IMR-90 (cell line): ENCODE data around the gene SLC25A21. TPM values are rescaled to one million over a fixed set of nuclear protein-coding genes. Genes with fewer than 3 reads are reported as not detected.

Experiments
- ATAC-seq: fragments of 200-7000 bp; cut with Tn5 transposase; 2 replicates; pipeline ENCODE4 v1.9.1; 2020; ENCODE audit warnings: low read depth, mild to moderate bottlenecking, moderate library complexity
- BruUV-seq: library from RNA; stranded (reverse); fragments of 400-500 nt; replicated peaks from 2 replicates; lab custom pipeline; 2021; lab: Mats Ljungman, UMichigan
- CTCF ChIA-PET: fragments of 300-600 bp; formaldehyde crosslinking; extraction: SDS; loops from one replicate; lab custom pipeline; 2021; ENCODE audit warnings: antibody characterized with exemption; lab: Yijun Ruan, JAX
- POLR2A ChIA-PET: fragments of 300-600 bp; sonication (Branson Sonifier 250); formaldehyde crosslinking; loops from one replicate; lab custom pipeline; 2022; ENCODE audit warnings: antibody characterized with exemption; ENCODE audit not compliant: unreplicated experiment; lab: Charles Lee
- DNase-seq: peaks from one replicate; pipeline ENCODE4 v3.0.0; 2013
- H2AFZ ChIP-seq: replicated peaks from 2 replicates; pipeline ENCODE3; 2013; ENCODE audit warnings: low read length, mild to moderate bottlenecking; ENCODE audit not compliant: poor library complexity
- H2AK5ac ChIP-seq: 2 replicates; pipeline ENCODE4 v1.6.1; 2013; ENCODE audit warnings: low read depth, low read length, inconsistent platforms
- H2AK9ac ChIP-seq: replicated peaks from 2 replicates; pipeline ENCODE3; 2013; ENCODE audit warnings: mild to moderate bottlenecking, low read depth, low read length, moderate library complexity; ENCODE audit not compliant: poor library complexity
- H2BK120ac ChIP-seq: 2 replicates; pipeline ENCODE4 v1.6.1; 2013; ENCODE audit warnings: low read depth, low read length, inconsistent platforms
- H2BK15ac ChIP-seq: 3 replicates; pipeline ENCODE4 v1.6.1; 2013; ENCODE audit warnings: low read depth, low read length, inconsistent platforms
- H2BK20ac ChIP-seq: 2 replicates; pipeline ENCODE4 v1.6.1; 2013; ENCODE audit warnings: low read depth, mild to moderate bottlenecking, inconsistent platforms, low read length, moderate library complexity
- H2BK5ac ChIP-seq: 2 replicates; pipeline ENCODE4 v1.6.1; 2013; ENCODE audit warnings: mild to moderate bottlenecking, low read depth, low read length, inconsistent platforms; ENCODE audit not compliant: poor library complexity, severe bottlenecking
- H3K14ac ChIP-seq: replicated peaks from 2 replicates; pipeline ENCODE4 v1.6.1; 2013; ENCODE audit warnings: low read depth, low read length, inconsistent platforms
- H3K18ac ChIP-seq: 2 replicates; pipeline ENCODE4 v1.6.1; 2013; ENCODE audit warnings: low read depth, low read length, control low read depth
- H3K23ac ChIP-seq: 2 replicates; pipeline ENCODE4 v1.6.1; 2013; ENCODE audit warnings: low read depth, low read length, inconsistent platforms
- H3K27ac ChIP-seq: 2 replicates; pipeline ENCODE4 v1.5.1; 2013; ENCODE audit warnings: mild to moderate bottlenecking, control low read depth, low read length; ENCODE audit not compliant: insufficient read depth
- H3K27me3 ChIP-seq: 2 replicates; pipeline ENCODE4 v1.6.1; 2013; ENCODE audit warnings: low read length; ENCODE audit not compliant: control insufficient read depth, insufficient read depth
- H3K36me3 ChIP-seq: 2 replicates; pipeline ENCODE4 v1.6.1; 2013; ENCODE audit warnings: low read length, mixed read lengths; ENCODE audit not compliant: control insufficient read depth, insufficient read depth
- H3K4ac ChIP-seq: 2 replicates; pipeline ENCODE4 v1.6.1; 2013; ENCODE audit warnings: low read depth, low read length, inconsistent platforms
- H3K4me1 ChIP-seq: 2 replicates; pipeline ENCODE4 v1.6.1; 2013; ENCODE audit warnings: low read length, mixed read lengths; ENCODE audit not compliant: control insufficient read depth, insufficient read depth
- H3K4me2 ChIP-seq: 2 replicates; pipeline ENCODE4 v1.6.1; 2013; ENCODE audit warnings: low read depth, mild to moderate bottlenecking, control low read depth, low read length, moderate library complexity
- H3K4me3 ChIP-seq: 2 replicates; pipeline ENCODE4 v1.5.1; 2013; ENCODE audit warnings: low read depth, mild to moderate bottlenecking, control low read depth, low read length, moderate library complexity; ENCODE audit not compliant: insufficient read depth
- H3K56ac ChIP-seq: 2 replicates; pipeline ENCODE4 v1.6.1; 2013; ENCODE audit warnings: low read length, inconsistent platforms; ENCODE audit not compliant: insufficient read depth; ENCODE audit errors: extremely low read depth
- H3K79me1 ChIP-seq, 2 experiments: 2 replicates each; pipeline ENCODE4 v1.6.1; 2013; ENCODE audit warnings: low read length in 2 of 2, inconsistent platforms in 1 of 2, low read depth in 1 of 2
- H3K9ac ChIP-seq: 2 replicates; pipeline ENCODE4 v1.6.1; 2013; ENCODE audit warnings: low read depth, low read length, control low read depth
- H3K9me1 ChIP-seq: 2 replicates; pipeline ENCODE4 v1.6.1; 2013; ENCODE audit warnings: low read length, inconsistent platforms; ENCODE audit not compliant: insufficient read depth
- H3K9me3 ChIP-seq: 2 replicates; pipeline ENCODE4 v1.6.1; 2013; ENCODE audit warnings: low read length; ENCODE audit not compliant: control insufficient read depth, insufficient read depth
- H4K20me1 ChIP-seq: 2 replicates; pipeline ENCODE4 v1.6.1; 2013; ENCODE audit warnings: low read length, inconsistent platforms; ENCODE audit not compliant: insufficient read depth
- H4K5ac ChIP-seq: 2 replicates; pipeline ENCODE4 v1.6.1; 2013; ENCODE audit warnings: mild to moderate bottlenecking, low read depth, low read length, control low read depth
- H4K8ac ChIP-seq, 2 experiments: 2 replicates each; pipeline ENCODE4 v1.6.1; 2013; ENCODE audit warnings: low read depth in 2 of 2, low read length in 2 of 2, control low read depth in 1 of 2, inconsistent platforms in 1 of 2
- H4K91ac ChIP-seq: 2 replicates; pipeline ENCODE4 v1.6.1; 2013; ENCODE audit warnings: low read depth, low read length, inconsistent platforms; ENCODE audit not compliant: insufficient read depth
- BHLHE40 ChIP-seq: fragments of 150-350 bp; IDR thresholded peaks from 2 replicates; pipeline ENCODE4 v1.6.1; 2016; ENCODE audit warnings: mild to moderate bottlenecking, low read depth, low read length
- CEBPB ChIP-seq: IDR thresholded peaks from 2 replicates; pipeline ENCODE4 v1.6.1; 2012; ENCODE audit warnings: low read depth, low read length, improper control_type of control experiment
- CHD1 ChIP-seq: IDR thresholded peaks from 2 replicates; pipeline ENCODE4 v1.6.1; 2012; ENCODE audit warnings: low read depth, low read length, improper control_type of control experiment
- FOS ChIP-seq: fragments of 150-350 bp; IDR thresholded peaks from 2 replicates; pipeline ENCODE4 v1.6.1; 2016; ENCODE audit warnings: low read depth, low read length
- MAFK ChIP-seq: IDR thresholded peaks from 2 replicates; pipeline ENCODE4 v1.6.1; 2012; ENCODE audit warnings: low read depth, low read length, improper control_type of control experiment
- MAZ ChIP-seq: IDR thresholded peaks from 2 replicates; pipeline ENCODE4 v1.6.1; 2012; ENCODE audit warnings: low read depth, mild to moderate bottlenecking, low read length, improper control_type of control experiment, moderate library complexity, borderline replicate concordance
- MXI1 ChIP-seq: IDR thresholded peaks from 2 replicates; pipeline ENCODE4 v1.6.1; 2012; ENCODE audit warnings: low read depth, mild to moderate bottlenecking, low read length, moderate library complexity, borderline replicate concordance
- NFE2L2 ChIP-seq: fragments of 150-350 bp; IDR thresholded peaks from 2 replicates; pipeline ENCODE4 v1.6.1; 2016; ENCODE audit warnings: low read depth, mild to moderate bottlenecking, low read length
- POLR2A ChIP-seq: IDR thresholded peaks from 2 replicates; pipeline ENCODE4 v1.6.1; 2012; ENCODE audit warnings: mild to moderate bottlenecking, low read depth, low read length
- RAD21 ChIP-seq: IDR thresholded peaks from 2 replicates; pipeline ENCODE4 v1.6.1; 2012; ENCODE audit warnings: low read length, improper control_type of control experiment
- RCOR1 ChIP-seq: IDR thresholded peaks from 2 replicates; pipeline ENCODE4 v1.6.1; 2012; ENCODE audit warnings: mild to moderate bottlenecking, low read length, improper control_type of control experiment; ENCODE audit not compliant: insufficient replicate concordance
- RFX5 ChIP-seq: IDR thresholded peaks from 2 replicates; pipeline ENCODE4 v1.8.0; 2012; ENCODE audit warnings: low read depth, mild to moderate bottlenecking, low read length, moderate library complexity
- SMC3 ChIP-seq: fragments of 150-350 bp; IDR thresholded peaks from 2 replicates; pipeline ENCODE4 v1.6.1; 2016; ENCODE audit warnings: low read depth, mild to moderate bottlenecking, antibody characterized with exemption, low read length, moderate library complexity
- dilution Hi-C: fragments of 300-500 bp; cut with HindIII; formaldehyde crosslinking; loops from one replicate; pipeline ENCODE4 v1.14.3; 2018; ENCODE audit warnings: low sequenced_read_pairs; ENCODE audit not compliant: unreplicated experiment
- in situ Hi-C: fragments of 300-500 bp; cut with MboI; formaldehyde crosslinking; loops from 3 replicates; pipeline ENCODE4 v1.14.3; 2019; ENCODE audit warnings: low sequenced_read_pairs, inconsistent platforms, mixed read lengths
- intact Hi-C: fragments of 100-400 bp; cut with micrococcal nuclease; formaldehyde crosslinking; loops from 2 replicates; pipeline ENCODE4 v1.10.0; 2022
- polyA plus RNA-seq, 3 experiments: library from polyadenylated mRNA; depleted of rRNA; stranded (reverse); fragments of >200 nt; gene quantifications; 2 replicates each; pipeline ENCODE4 v1.2.3, GENCODE V29; 2012; ENCODE audit warnings: low replicate concordance in 1 of 3
- total RNA-seq: library from RNA; depleted of rRNA; stranded (reverse); fragments of >200 nt; gene quantifications from 2 replicates; pipeline ENCODE4 v1.2.3, GENCODE V29; 2012
- TF ChIP-seq, protein P1 (sequence below): conservative IDR thresholded peaks from 2 replicates; pipeline ENCODE4 v1.5.1; 2012; ENCODE audit warnings: mild to moderate bottlenecking, low read depth, low read length, improper control_type of control experiment

Gene SLC25A21
- total and polyA plus RNA-seq, 2 of the 4 experiments (the other 2 are of a cell fraction): 0.62 to 0.90 TPM

GRCh38 chr14:36751106-36751505 is 421.3 kb downstream of the SLC25A21 start:
- BruUV-seq: no TSS peak
- ATAC-seq: no peak

More at GRCh38 chr14:36751106-36751505, 421.3 kb downstream of the SLC25A21 start:
- Histone ChIP-seq H4K91ac (no peak overlapping the region), H3K4me1 (no peaks in the 10 kb centered on the region), H4K8ac (no peak overlapping the region), H2AK9ac (no peak overlapping the region), H3K79me1 (no peaks in the 10 kb centered on the region), H3K9ac (no peak overlapping the region), H3K4ac (no peak overlapping the region), H3K4me2 (no peak overlapping the region), H3K14ac (no peak overlapping the region), H4K5ac (no peak overlapping the region), H3K4me3 (no peak overlapping the region), H3K56ac (no peak overlapping the region), H3K23ac (no peak overlapping the region), H2AFZ (no peak overlapping the region), H3K9me1 (no peaks in the 10 kb centered on the region), H2BK15ac (no peak overlapping the region), H2BK20ac (no peak overlapping the region), H3K27me3 (no peaks in the 10 kb centered on the region; the same call in 1 of the 2 replicates), H3K36me3 (no peaks in the 10 kb centered on the region), H3K18ac (no peak overlapping the region), H4K20me1 (no peaks in the 10 kb centered on the region), H2AK5ac (no peak overlapping the region), H2BK5ac (no peak overlapping the region), H2BK120ac (no peak overlapping the region), H3K9me3 (no peaks in the 10 kb centered on the region), H3K27ac (no peak overlapping the region)
- POLR2A ChIA-PET: no interaction called here
- no peak for TF ChIP-seq FOS
- no peak for TF ChIP-seq BHLHE40
- TF ChIP-seq CEBPB: no peak
- TF ChIP-seq, protein P1, sequence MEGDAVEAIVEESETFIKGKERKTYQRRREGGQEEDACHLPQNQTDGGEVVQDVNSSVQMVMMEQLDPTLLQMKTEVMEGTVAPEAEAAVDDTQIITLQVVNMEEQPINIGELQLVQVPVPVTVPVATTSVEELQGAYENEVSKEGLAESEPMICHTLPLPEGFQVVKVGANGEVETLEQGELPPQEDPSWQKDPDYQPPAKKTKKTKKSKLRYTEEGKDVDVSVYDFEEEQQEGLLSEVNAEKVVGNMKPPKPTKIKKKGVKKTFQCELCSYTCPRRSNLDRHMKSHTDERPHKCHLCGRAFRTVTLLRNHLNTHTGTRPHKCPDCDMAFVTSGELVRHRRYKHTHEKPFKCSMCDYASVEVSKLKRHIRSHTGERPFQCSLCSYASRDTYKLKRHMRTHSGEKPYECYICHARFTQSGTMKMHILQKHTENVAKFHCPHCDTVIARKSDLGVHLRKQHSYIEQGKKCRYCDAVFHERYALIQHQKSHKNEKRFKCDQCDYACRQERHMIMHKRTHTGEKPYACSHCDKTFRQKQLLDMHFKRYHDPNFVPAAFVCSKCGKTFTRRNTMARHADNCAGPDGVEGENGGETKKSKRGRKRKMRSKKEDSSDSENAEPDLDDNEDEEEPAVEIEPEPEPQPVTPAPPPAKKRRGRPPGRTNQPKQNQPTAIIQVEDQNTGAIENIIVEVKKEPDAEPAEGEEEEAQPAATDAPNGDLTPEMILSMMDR: no peak
- TF ChIP-seq POLR2A: no peak
- no peak for TF ChIP-seq NFE2L2
- TF ChIP-seq CHD1: no peak
- no peak for TF ChIP-seq MAZ
- no peak for TF ChIP-seq RCOR1
- TF ChIP-seq RFX5: no peak
- TF ChIP-seq RAD21: no peak
- no peak for TF ChIP-seq SMC3
- TF ChIP-seq MAFK: no peak
- no peak for TF ChIP-seq MXI1
- in situ Hi-C loops: no loop called here
- dilution Hi-C loops: no loop called here
- intact Hi-C loops: no loop called here
- DNase-seq: no peak
- CTCF ChIA-PET: no interaction called here
